PC-9 (cell line): ENCODE measurements around the gene APBB1IP. TPM values are rescaled to one million over a fixed set of nuclear protein-coding genes. Genes with fewer than 3 reads are reported as not detected.
"Not testable (repeated sequence)": the region's sequence is repeated elsewhere in the genome, so short reads cannot be mapped to it uniquely, and the experiment has no call there.

Experiments
- BruUV-seq: library from RNA; stranded (reverse); fragments of 400-500 nt; replicated peaks from 2 replicates; lab custom pipeline; 2021; lab: Mats Ljungman, UMichigan
- CTCF ChIA-PET: fragments of 300-600 bp; sonication (Branson Sonifier 250); formaldehyde crosslinking; loops from one replicate; lab custom pipeline; 2022; ENCODE audit warnings: antibody characterized with exemption; lab: Charles Lee
- POLR2A ChIA-PET: fragments of 300-600 bp; sonication (Branson Sonifier 250); formaldehyde crosslinking; loops from one replicate; lab custom pipeline; 2022; ENCODE audit warnings: antibody characterized with exemption; ENCODE audit not compliant: unreplicated experiment; lab: Charles Lee
- DNase-seq, 2 experiments: peaks; one replicate each; pipeline versions ENCODE4 v3.0.0 to v3.0.0-alpha.2; 2015 to 2022; ENCODE audit warnings: mixed read lengths in 1 of 2
- H2AFZ ChIP-seq: fragments of 200-600 bp; sonication (generic); 2 replicates; pipeline ENCODE4 v1.8.1; 2017; ENCODE audit warnings: antibody characterized with exemption
- H3F3A ChIP-seq: fragments of 200-600 bp; sonication (generic); 2 replicates; pipeline ENCODE4 v1.8.1; 2017; ENCODE audit warnings: antibody characterized with exemption, mild to moderate bottlenecking, low read depth; ENCODE audit not compliant: insufficient read depth
- H3K27ac ChIP-seq: fragments of 200-600 bp; sonication (generic); 2 replicates; pipeline ENCODE4 v1.6.1; 2016; ENCODE audit warnings: mixed run types
- H3K27me3 ChIP-seq: fragments of 200-600 bp; sonication (generic); 2 replicates; pipeline ENCODE4 v1.6.1; 2016; ENCODE audit warnings: low read depth, mixed run types; ENCODE audit not compliant: insufficient read depth
- H3K36me3 ChIP-seq: fragments of 200-600 bp; sonication (generic); 2 replicates; pipeline ENCODE4 v1.6.1; 2016; ENCODE audit warnings: low read depth, mixed run types
- H3K4me1 ChIP-seq: fragments of 200-600 bp; sonication (generic); replicated peaks from 2 replicates; pipeline ENCODE4 v1.6.1; 2016; ENCODE audit warnings: mixed run types; ENCODE audit not compliant: insufficient read depth
- H3K4me2 ChIP-seq: fragments of 200-600 bp; sonication (generic); 2 replicates; pipeline ENCODE4 v1.6.1; 2017; ENCODE audit warnings: mixed run types
- H3K4me3 ChIP-seq: fragments of 200-600 bp; sonication (generic); 2 replicates; pipeline ENCODE4 v1.6.1; 2016; ENCODE audit warnings: mixed run types
- H3K79me2 ChIP-seq: fragments of 200-600 bp; sonication (generic); 2 replicates; pipeline ENCODE4 v1.6.1; 2017; ENCODE audit warnings: low read depth, mixed run types
- H3K9me2 ChIP-seq: fragments of 200-600 bp; sonication (generic); 2 replicates; pipeline ENCODE4 v1.8.1; 2017; ENCODE audit warnings: mild to moderate bottlenecking; ENCODE audit not compliant: insufficient read depth
- H3K9me3 ChIP-seq: fragments of 200-600 bp; sonication (generic); 2 replicates; pipeline ENCODE4 v1.8.1; 2016; ENCODE audit warnings: low read depth; ENCODE audit not compliant: insufficient read depth
- H4K20me1 ChIP-seq: fragments of 200-600 bp; sonication (generic); 2 replicates; pipeline ENCODE4 v1.8.1; 2017; ENCODE audit not compliant: insufficient read depth
- CTCF ChIP-seq: fragments of 200-600 bp; sonication (generic); conservative IDR thresholded peaks from 2 replicates; pipeline ENCODE4 v1.6.1; 2017; ENCODE audit warnings: mixed run types, antibody characterized with exemption, mild to moderate bottlenecking, moderate library complexity
- EZH2 ChIP-seq: fragments of 200-600 bp; sonication (generic); IDR thresholded peaks from 2 replicates; pipeline ENCODE4 v1.8.0; 2017; ENCODE audit warnings: antibody characterized with exemption, low read depth
- intact Hi-C: fragments of 100-400 bp; cut with micrococcal nuclease; formaldehyde crosslinking; loops from one replicate; pipeline ENCODE4 v1.10.0; 2022; ENCODE audit not compliant: unreplicated experiment
- total RNA-seq: library from RNA; stranded (reverse); gene quantifications from 2 replicates; pipeline ENCODE4 v1.2.3, GENCODE V29; 2021

Gene APBB1IP
- total RNA-seq, 1 experiment from 2014 or later: not detected

- Histone ChIP-seq H3K79me2 (no peaks in the 10 kb centered on the region), H3K9me3 (no peaks in the 10 kb centered on the region), H3K4me3 (no peak overlapping the region), H2AFZ (no peak overlapping the region), H3K27me3 (no peaks in the 10 kb centered on the region; the same call in 1 of the 2 replicates), H3K27ac (no peak overlapping the region), H3K4me1 (no peaks in the 10 kb centered on the region), H3K9me2 (no peaks in the 10 kb centered on the region), H3K4me2 (no peak overlapping the region), H3K36me3 (no peaks in the 10 kb centered on the region), H4K20me1 (no peaks in the 10 kb centered on the region), H3F3A (no peaks in the 10 kb centered on the region)
- POLR2A ChIA-PET: no interaction called here
- CTCF ChIA-PET: no interaction called here
- intact Hi-C loops: no loop called here
- TF ChIP-seq EZH2 (no peak), CTCF (no peak)
- no peak for DNase-seq
- no TSS peak for BruUV-seq
Observed at GRCh38 chr10:26573674-26574073, 135.5 kb downstream of the APBB1IP start.

- POLR2A ChIA-PET: no interaction called here
- no peak overlapping the region for H3K27ac ChIP-seq
- no TSS peak for BruUV-seq
- H3F3A ChIP-seq: no peaks in the 10 kb centered on the region
- DNase-seq: no peak
- no peaks in the 10 kb centered on the region for H3K9me3 ChIP-seq
- H3K4me1 ChIP-seq: no peaks in the 10 kb centered on the region
- intact Hi-C loops: no loop called here
- H2AFZ ChIP-seq: no peak overlapping the region
- no peaks in the 10 kb centered on the region for H3K79me2 ChIP-seq
- CTCF ChIA-PET: no interaction called here
- TF ChIP-seq CTCF (no peak), EZH2 (no peak)
- H3K27me3 ChIP-seq: no peaks in the 10 kb centered on the region; the same call in 1 of the 2 replicates
- no peak overlapping the region for H3K4me2 ChIP-seq
- H4K20me1 ChIP-seq: no peaks in the 10 kb centered on the region
- H3K36me3 ChIP-seq: no peaks in the 10 kb centered on the region
- no peaks in the 10 kb centered on the region for H3K9me2 ChIP-seq
- H3K4me3 ChIP-seq: no peak overlapping the region
Observed at GRCh38 chr10:26574783-26575182, 136.6 kb downstream of the APBB1IP start.

GRCh38 chr10:26578371-26578770 lies 140.2 kb downstream of the APBB1IP start:
- H4K20me1 ChIP-seq, H3F3A ChIP-seq, H2AFZ ChIP-seq, H3K4me1 ChIP-seq, BruUV-seq, H3K4me3 ChIP-seq, H3K79me2 ChIP-seq, H3K4me2 ChIP-seq, H3K9me2 ChIP-seq, DNase-seq, H3K27ac ChIP-seq, H3K9me3 ChIP-seq, CTCF ChIA-PET, intact Hi-C loops, POLR2A ChIA-PET, H3K36me3 ChIP-seq: not testable (repeated sequence)
- peaks cover 20% of the 10 kb centered on the region for H3K27me3 ChIP-seq
